ENCODE results near the gene PITPNC1. TPM values are rescaled to one million over a fixed set of nuclear protein-coding genes. Genes with fewer than 3 reads are reported as not detected.
A peak's percentile ranks its signal among the peaks of the same experiment; 100 is the strongest.
"Not testable (repeated sequence)": the region's sequence is repeated elsewhere in the genome, so short reads cannot be mapped to it uniquely, and the experiment has no call there.

PITPNC1 gene
- total RNA-seq, 1 donor from 2014 or later = 23.7 TPM

DNA sequence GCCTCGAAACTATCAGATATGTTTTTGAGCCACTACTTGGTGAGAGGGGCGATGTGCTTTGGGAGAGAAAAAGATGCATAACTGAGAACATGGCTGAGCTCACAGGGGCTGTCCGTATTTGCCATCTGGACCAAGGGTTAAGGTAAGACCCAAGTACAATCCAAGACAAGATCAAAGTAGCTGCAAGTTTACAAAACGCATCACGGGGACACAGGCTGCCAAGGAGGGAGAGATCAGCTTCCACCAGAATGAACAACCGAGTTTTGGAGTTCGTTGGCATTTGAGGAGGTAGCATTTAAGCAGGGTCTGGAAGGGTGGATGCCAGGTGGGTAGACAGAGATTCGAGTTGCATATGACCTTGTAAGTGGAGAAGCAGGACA lies 2.2 kb downstream of the PITPNC1 start:
- H3K4me3 ChIP-seq = peak overlapping the region; percentile 95
- H3K27me3 ChIP-seq (ENCODE audit: low read depth) = no peaks in the 10 kb centered on the region
- intact Hi-C loops (cut with DNase I) = loop anchor here (5.0 kb wide), 1 partner anchor 308 kb away; no protein-coding TSS in a partner anchor
- no peaks in the 10 kb centered on the region for H3K36me3 ChIP-seq
- TF ChIP-seq, protein P1, sequence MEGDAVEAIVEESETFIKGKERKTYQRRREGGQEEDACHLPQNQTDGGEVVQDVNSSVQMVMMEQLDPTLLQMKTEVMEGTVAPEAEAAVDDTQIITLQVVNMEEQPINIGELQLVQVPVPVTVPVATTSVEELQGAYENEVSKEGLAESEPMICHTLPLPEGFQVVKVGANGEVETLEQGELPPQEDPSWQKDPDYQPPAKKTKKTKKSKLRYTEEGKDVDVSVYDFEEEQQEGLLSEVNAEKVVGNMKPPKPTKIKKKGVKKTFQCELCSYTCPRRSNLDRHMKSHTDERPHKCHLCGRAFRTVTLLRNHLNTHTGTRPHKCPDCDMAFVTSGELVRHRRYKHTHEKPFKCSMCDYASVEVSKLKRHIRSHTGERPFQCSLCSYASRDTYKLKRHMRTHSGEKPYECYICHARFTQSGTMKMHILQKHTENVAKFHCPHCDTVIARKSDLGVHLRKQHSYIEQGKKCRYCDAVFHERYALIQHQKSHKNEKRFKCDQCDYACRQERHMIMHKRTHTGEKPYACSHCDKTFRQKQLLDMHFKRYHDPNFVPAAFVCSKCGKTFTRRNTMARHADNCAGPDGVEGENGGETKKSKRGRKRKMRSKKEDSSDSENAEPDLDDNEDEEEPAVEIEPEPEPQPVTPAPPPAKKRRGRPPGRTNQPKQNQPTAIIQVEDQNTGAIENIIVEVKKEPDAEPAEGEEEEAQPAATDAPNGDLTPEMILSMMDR (IDR thresholded peaks at IDR 0.05) = no peak
- no peak for ATAC-seq
- DNase-seq = no peak
- no peaks in the 10 kb centered on the region for H3K9me3 ChIP-seq
- H3K27ac ChIP-seq = peak overlapping the region; percentile 91
- peaks cover 21% of the 10 kb centered on the region for H3K4me1 ChIP-seq

DNA sequence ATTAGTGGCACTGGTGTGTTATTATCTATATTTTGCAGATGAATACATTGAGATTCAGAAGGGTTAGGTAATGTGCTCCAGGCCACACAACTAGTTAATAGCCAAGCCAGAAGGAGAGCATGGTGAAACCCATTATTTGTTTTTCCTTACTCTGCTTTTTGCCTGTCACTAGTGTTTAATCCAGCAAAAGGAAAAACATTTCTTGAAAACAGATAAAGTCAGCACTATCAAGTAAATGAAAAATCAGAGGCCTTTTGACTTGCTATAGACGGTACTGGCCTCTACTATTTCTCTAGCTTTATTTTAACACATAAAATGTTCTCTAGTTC lies 4.8 kb downstream of the PITPNC1 start:
- no peaks in the 10 kb centered on the region for H3K27me3 ChIP-seq (ENCODE audit: low read depth)
- no peaks in the 10 kb centered on the region for H3K36me3 ChIP-seq
- no peaks in the 10 kb centered on the region for H3K9me3 ChIP-seq
- DNase-seq (no peak), ATAC-seq (no peak)
- H3K4me3 ChIP-seq = no peak overlapping the region
- H3K27ac ChIP-seq = no peak overlapping the region
- TF ChIP-seq, protein P1 (IDR thresholded peaks at IDR 0.05) = no peak
- H3K4me1 ChIP-seq = peaks cover under 1% of the 10 kb centered on the region
- intact Hi-C loops (cut with DNase I) = loop anchor here (10.0 kb wide), 1 partner anchor 93 kb away; no protein-coding TSS in a partner anchor

GRCh38 chr17:67385122-67385988 lies 8.3 kb downstream of the PITPNC1 start:
- Histone ChIP-seq H3K9me3 (no peaks in the 10 kb centered on the region), H3K36me3 (no peaks in the 10 kb centered on the region), H3K27me3 (ENCODE audit: low read depth) (no peaks in the 10 kb centered on the region), H3K4me1 (peaks cover 5% of the 10 kb centered on the region), H3K4me3 (no peak overlapping the region), H3K27ac (no peak overlapping the region)
- no peak for DNase-seq
- intact Hi-C loops (cut with DNase I) = loop anchor here (10.0 kb wide), 1 partner anchor 89 kb away; no protein-coding TSS in a partner anchor
- TF ChIP-seq, protein P1 (IDR thresholded peaks at IDR 0.05) = no peak
- no peak for ATAC-seq

GRCh38 chr17:67386965-67387551 lies 10.0 kb downstream of the PITPNC1 start:
- no peaks in the 10 kb centered on the region for H3K36me3 ChIP-seq
- H3K9me3 ChIP-seq = no peaks in the 10 kb centered on the region
- H3K27me3 ChIP-seq (ENCODE audit: low read depth) = no peaks in the 10 kb centered on the region
- ATAC-seq (peak in 1 of 2 donors; percentile 74), DNase-seq (peak; percentile 58)
- TF ChIP-seq, protein P1 (IDR thresholded peaks at IDR 0.05) = peak; percentile 72
- no peak overlapping the region for H3K27ac ChIP-seq
- no peak overlapping the region for H3K4me3 ChIP-seq
- intact Hi-C loops (cut with DNase I) = loop anchor here (10.0 kb wide), 1 partner anchor 88 kb away; no protein-coding TSS in a partner anchor
- peaks cover 16% of the 10 kb centered on the region for H3K4me1 ChIP-seq

GRCh38 chr17:67388536-67388935 lies 11.5 kb downstream of the PITPNC1 start:
- not testable (repeated sequence) for H3K4me3 ChIP-seq; H3K27me3 ChIP-seq (ENCODE audit: low read depth); H3K36me3 ChIP-seq; H3K27ac ChIP-seq; ATAC-seq; H3K9me3 ChIP-seq; DNase-seq
- peaks cover 16% of the 10 kb centered on the region for H3K4me1 ChIP-seq
- intact Hi-C loops (cut with DNase I) = loop anchor here (10.0 kb wide), 1 partner anchor 86 kb away; no protein-coding TSS in a partner anchor

GRCh38 chr17:67388986-67389385 lies 11.9 kb downstream of the PITPNC1 start:
- Histone ChIP-seq H3K4me1 (peaks cover 16% of the 10 kb centered on the region), H3K27ac (no peak overlapping the region), H3K27me3 (ENCODE audit: low read depth) (no peaks in the 10 kb centered on the region), H3K9me3 (no peaks in the 10 kb centered on the region), H3K4me3 (no peak overlapping the region), H3K36me3 (no peaks in the 10 kb centered on the region)
- TF ChIP-seq, protein P1 (IDR thresholded peaks at IDR 0.05) = no peak
- intact Hi-C loops (cut with DNase I) = loop anchor here (10.0 kb wide), 1 partner anchor 86 kb away; no protein-coding TSS in a partner anchor
- DNase-seq (no peak), ATAC-seq (no peak)
